Posterior vena cava (tissue), 2 donors: ENCODE measurements around the gene CHCHD4. TPM values are rescaled to one million over a fixed set of nuclear protein-coding genes. Genes with fewer than 3 reads are reported as not detected.
"Not testable (repeated sequence)": the region's sequence is repeated elsewhere in the genome, so short reads cannot be mapped to it uniquely, and the experiment has no call there.

Experiments
- DNase-seq: peaks from one replicate; pipeline ENCODE4 v3.0.0-alpha.2; 2020; ENCODE audit warnings: low spot score
- intact Hi-C, 2 donors: fragments of 100-400 bp; cut with DNase I; formaldehyde crosslinking; loops; one replicate each; pipeline versions ENCODE4 v1.14.1 to v1.14.2; 2022 to 2023
- total RNA-seq, 2 donors: library from RNA; stranded (reverse); fragmentation: NEBNext Ultra II Directional; extraction: Animal tissue kit (Norgen Biotek cat#: 25700); gene quantifications; one replicate each; pipeline ENCODE4 v1.2.1, GENCODE V29; 2021
- donor health status: DM: yes; HTN: yes; CAD: no.
- donor health status: DM: yes; HTN: yes; CAD: no.

CHCHD4 gene
- total RNA-seq, 2 donors from 2014 or later, result 7.9 TPM

GRCh38 chr3:14125193-14126016 lies 735 bp upstream of the CHCHD4 start:
- DNase-seq, result peak; percentile 91
- intact Hi-C loops, result loop anchor here (2.0 to 10.0 kb wide), 5 partner anchors 21 to 339 kb away; partner anchors contain the start of genes LSM3 (in 2 of the 2) and XPC (in 2 of the 2)

- peak; percentile 89 for DNase-seq
- intact Hi-C loops, result loop anchor here (2.0 to 10.0 kb wide), 5 partner anchors 23 to 341 kb away; partner anchors contain the start of genes LSM3 (in 2 of the 2) and XPC (in 2 of the 2)
Measured at GRCh38 chr3:14124223-14124614, 451 bp downstream of the CHCHD4 start.

- intact Hi-C loops, result loop anchor here (2.0 to 10.0 kb wide), 5 partner anchors 23 to 341 kb away; partner anchors contain the start of genes LSM3 (in 2 of the 2) and XPC (in 2 of the 2)
- DNase-seq, result no peak
Measured at GRCh38 chr3:14123308-14124222, 1.1 kb downstream of the CHCHD4 start.

GRCh38 chr3:14122301-14122700 lies 2.4 kb downstream of the CHCHD4 start:
- intact Hi-C loops, result loop anchor here in 1 of 2 donors (10.0 kb wide), 3 partner anchors 52 to 342 kb away; partner anchors contain the start of genes LSM3 and XPC

GRCh38 chr3:14121859-14122258 lies 2.8 kb downstream of the CHCHD4 start:
- DNase-seq, result no peak
- intact Hi-C loops, result loop anchor here in 1 of 2 donors (10.0 kb wide), 3 partner anchors 53 to 343 kb away; partner anchors contain the start of genes LSM3 and XPC

More at GRCh38 chr3:14122301-14122700, 2.4 kb downstream of the CHCHD4 start:
- DNase-seq, result no peak

- not testable (repeated sequence) for DNase-seq
- intact Hi-C loops, result loop anchor here in 1 of 2 donors (10.0 kb wide), 3 partner anchors 54 to 344 kb away; partner anchors contain the start of genes LSM3 and XPC
Measured at GRCh38 chr3:14120921-14121448, 3.7 kb downstream of the CHCHD4 start.

GRCh38 chr3:14120111-14120920 lies 4.4 kb downstream of the CHCHD4 start:
- intact Hi-C loops, result loop anchor here in 1 of 2 donors (10.0 kb wide), 3 partner anchors 54 to 344 kb away; partner anchors contain the start of genes LSM3 and XPC
- DNase-seq, result no peak

GRCh38 chr3:14119651-14120050 lies 5.0 kb downstream of the CHCHD4 start:
- no peak for DNase-seq
- intact Hi-C loops, result loop anchor here in 1 of 2 donors (10.0 kb wide), 3 partner anchors 55 to 345 kb away; partner anchors contain the start of genes LSM3 and XPC

GRCh38 chr3:14118400-14119381 lies 6.0 kb downstream of the CHCHD4 start:
- intact Hi-C loops, result no loop called here
- DNase-seq, result no peak

- no peak for DNase-seq
- intact Hi-C loops, result no loop called here
Measured at GRCh38 chr3:14117468-14118399, 6.9 kb downstream of the CHCHD4 start.

GRCh38 chr3:14113965-14114635 lies 10.6 kb downstream of the CHCHD4 start:
- DNase-seq, result no peak
- intact Hi-C loops, result no loop called here

GRCh38 chr3:14110699-14111098 lies 14.0 kb downstream of the CHCHD4 start:
- no peak for DNase-seq
- intact Hi-C loops, result no loop called here

GRCh38 chr3:14109821-14110220 lies 14.8 kb downstream of the CHCHD4 start:
- DNase-seq, intact Hi-C loops: not testable (repeated sequence)

- intact Hi-C loops, result no loop called here
- no peak for DNase-seq
Measured at GRCh38 chr3:14097616-14098391, 26.9 kb downstream of the CHCHD4 start.

GRCh38 chr3:14096742-14097141 lies 27.9 kb downstream of the CHCHD4 start:
- intact Hi-C loops, result no loop called here
- DNase-seq, result no peak
